ENCODE data around the gene S100A8. TPM values are rescaled to one million over a fixed set of nuclear protein-coding genes. Genes with fewer than 3 reads are reported as not detected.
"Not testable (repeated sequence)": the region's sequence is repeated elsewhere in the genome, so short reads cannot be mapped to it uniquely, and the experiment has no call there.

The S100A8 gene
- total and polyA plus RNA-seq, 7 donors, result 14.2 to 109 (median 82.2) TPM; not detected in 1

- DNase-seq, result no peak
- 75 to 81% methylated on average over 2 of the region's 2 CpGs for WGBS, 2 donors
- intact Hi-C loops (cut with DNase I), result no loop called here
Observed at GRCh38 chr1:153420306-153420705, 29.4 kb upstream of the S100A8 start.

GRCh38 chr1:153419436-153419793 lies 28.5 kb upstream of the S100A8 start:
- H3K9me3 ChIP-seq; H3K4me3 ChIP-seq; DNase-seq; H3K27me3 ChIP-seq; H3K36me3 ChIP-seq; H3K4me1 ChIP-seq; intact Hi-C loops (cut with DNase I); H3K27ac ChIP-seq: not testable (repeated sequence)
- WGBS, 2 donors, result 47 to 62% methylated on average over 2 of the region's 2 CpGs

More at GRCh38 chr1:153420306-153420705, 29.4 kb upstream of the S100A8 start:
- TF ChIP-seq POLR2A (IDR thresholded peaks at IDR 0.05) (no peak), POLR2AphosphoS5 (IDR thresholded peaks at IDR 0.05) (no peak), EP300 (IDR thresholded peaks at IDR 0.05) (no peak), CTCF (IDR thresholded peaks at IDR 0.05) (no peak)
- Histone ChIP-seq H3K36me3 (no peaks in the 10 kb centered on the region), H3K4me3 (no peak overlapping the region), H3K27ac (no peak overlapping the region), H3K27me3 (peaks cover 0 to 4% (median 0%) of the 10 kb centered on the region in 3 donors), H3K4me1 (no peaks in the 10 kb centered on the region), H3K9me3 (no peaks in the 10 kb centered on the region)

- H3K9me3 ChIP-seq, DNase-seq: not testable (repeated sequence)
- 54 to 70% methylated on average over 7 of the region's 7 CpGs for WGBS, 2 donors
Observed at GRCh38 chr1:153418758-153419435, 28.0 kb upstream of the S100A8 start.

GRCh38 chr1:153417136-153417888 lies 26.4 kb upstream of the S100A8 start:
- no peak for DNase-seq

More at GRCh38 chr1:153418758-153419435, 28.0 kb upstream of the S100A8 start:
- H3K27me3 ChIP-seq; H3K27ac ChIP-seq; H3K4me1 ChIP-seq; intact Hi-C loops (cut with DNase I); H3K36me3 ChIP-seq; H3K4me3 ChIP-seq: not testable (repeated sequence)

GRCh38 chr1:153415850-153416570 lies 25.1 kb upstream of the S100A8 start, which contains the start of gene S100A7A:
Gene S100A7A, plus strand, starts transcription at chr1:153416520. Its CDS starts 1,563 bp downstream, at chr1:153418083.
- 67 to 68% methylated on average over 6 of the region's 6 CpGs for WGBS, 2 donors
- Histone ChIP-seq H3K4me1 (no peaks in the 10 kb centered on the region), H3K9me3 (peaks cover 0 to 2% (median 0%) of the 10 kb centered on the region in 4 donors), H3K36me3 (no peaks in the 10 kb centered on the region), H3K27ac (no peak within 1 kb of the TSS), H3K4me3 (no peak within 1 kb of the TSS), H3K27me3 (peaks cover 0 to 4% (median 0%) of the 10 kb centered on the region in 3 donors)
- intact Hi-C loops (cut with DNase I), result no loop called here
- TF ChIP-seq CTCF (IDR thresholded peaks at IDR 0.05) (no peak), POLR2AphosphoS5 (IDR thresholded peaks at IDR 0.05) (no peak), EP300 (IDR thresholded peaks at IDR 0.05) (no peak), POLR2A (IDR thresholded peaks at IDR 0.05) (no peak)
- no peak for DNase-seq

More at GRCh38 chr1:153417136-153417888, 26.4 kb upstream of the S100A8 start:
- H3K27ac ChIP-seq, result no peak overlapping the region
- intact Hi-C loops (cut with DNase I), result no loop called here
- 74 to 85% methylated on average over 12 of the region's 12 CpGs for WGBS, 2 donors
- H3K9me3 ChIP-seq, result no peaks in the 10 kb centered on the region
- peaks cover 0 to 4% (median 0%) of the 10 kb centered on the region in 3 donors for H3K27me3 ChIP-seq
- H3K36me3 ChIP-seq, result no peaks in the 10 kb centered on the region
- H3K4me1 ChIP-seq, result no peaks in the 10 kb centered on the region
- TF ChIP-seq EP300 (IDR thresholded peaks at IDR 0.05) (no peak), POLR2A (IDR thresholded peaks at IDR 0.05) (no peak), POLR2AphosphoS5 (IDR thresholded peaks at IDR 0.05) (no peak), CTCF (IDR thresholded peaks at IDR 0.05) (no peak)
- no peak overlapping the region for H3K4me3 ChIP-seq

GRCh38 chr1:153413961-153414360 lies 23.1 kb upstream of the S100A8 start:
- H3K36me3 ChIP-seq; DNase-seq; H3K9me3 ChIP-seq; H3K4me1 ChIP-seq; intact Hi-C loops (cut with DNase I); H3K4me3 ChIP-seq; H3K27me3 ChIP-seq; H3K27ac ChIP-seq: not testable (repeated sequence)

- 44 to 56% methylated on average over 11 of the region's 11 CpGs for WGBS, 2 donors
- intact Hi-C loops (cut with DNase I), result not testable (repeated sequence)
Observed at GRCh38 chr1:153407274-153407673, 16.4 kb upstream of the S100A8 start.

GRCh38 chr1:153405825-153406599 lies 15.1 kb upstream of the S100A8 start:
- WGBS, 2 donors, result 78 to 82% methylated on average over 6 of the region's 6 CpGs
- H3K36me3 ChIP-seq; intact Hi-C loops (cut with DNase I); H3K4me3 ChIP-seq; H3K4me1 ChIP-seq; H3K27me3 ChIP-seq; H3K27ac ChIP-seq; DNase-seq; H3K9me3 ChIP-seq: not testable (repeated sequence)

More at GRCh38 chr1:153407274-153407673, 16.4 kb upstream of the S100A8 start:
- H3K27me3 ChIP-seq, H3K4me1 ChIP-seq, H3K9me3 ChIP-seq, H3K4me3 ChIP-seq, DNase-seq, H3K27ac ChIP-seq, H3K36me3 ChIP-seq: not testable (repeated sequence)
